GM21367 (cell line): ENCODE measurements around the gene KCNE2.
"Not testable (repeated sequence)": the region's sequence is repeated elsewhere in the genome, so short reads cannot be mapped to it uniquely, and the experiment has no call there.

Source experiments
- ATAC-seq: cut with Tn5 transposase; IDR thresholded peaks from one replicate; pipeline ENCODE4 v1.9.1; 2021; ENCODE audit not compliant: unreplicated experiment

The KCNE2 gene

DNA sequence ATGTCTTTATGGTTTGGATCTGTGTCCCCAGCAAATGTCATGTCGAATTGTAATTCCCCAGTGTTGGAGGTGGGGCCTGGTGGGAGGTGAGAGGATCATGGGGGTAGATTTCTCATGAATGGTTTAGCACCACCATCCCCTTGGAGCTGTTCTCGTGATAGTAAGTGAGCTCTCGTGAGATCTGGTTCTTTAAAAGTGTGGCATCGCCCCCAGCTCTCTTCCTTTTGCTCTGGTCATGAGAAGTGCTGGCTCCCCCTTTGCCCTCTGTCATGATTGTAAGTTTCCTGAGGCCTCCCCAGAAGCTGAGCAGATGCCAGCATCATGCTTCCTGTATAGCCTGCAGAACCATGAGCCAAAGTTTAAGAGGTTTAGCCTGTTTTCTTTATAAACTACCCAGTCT is 11.2 kb upstream of the KCNE2 start:
- ATAC-seq, result no peak

DNA sequence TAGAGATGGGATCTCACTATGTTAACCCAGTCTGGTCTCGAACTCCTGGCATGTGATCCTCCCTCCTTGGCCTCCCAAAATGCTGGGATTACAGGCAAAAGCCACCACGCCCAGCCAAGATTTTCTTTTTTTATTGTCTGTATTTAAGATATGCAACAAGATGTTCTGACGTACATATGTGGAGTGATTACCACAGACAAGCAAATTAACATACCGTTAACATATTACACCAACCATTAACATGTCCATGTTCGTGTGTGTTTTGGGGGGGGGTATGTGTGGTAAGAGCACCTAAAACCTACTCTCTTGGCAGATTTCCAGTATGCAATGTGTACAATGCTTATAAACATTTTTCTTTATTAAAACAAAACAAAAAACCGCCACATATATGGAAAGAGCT is 10.6 kb upstream of the KCNE2 start:
- no peak for ATAC-seq

DNA sequence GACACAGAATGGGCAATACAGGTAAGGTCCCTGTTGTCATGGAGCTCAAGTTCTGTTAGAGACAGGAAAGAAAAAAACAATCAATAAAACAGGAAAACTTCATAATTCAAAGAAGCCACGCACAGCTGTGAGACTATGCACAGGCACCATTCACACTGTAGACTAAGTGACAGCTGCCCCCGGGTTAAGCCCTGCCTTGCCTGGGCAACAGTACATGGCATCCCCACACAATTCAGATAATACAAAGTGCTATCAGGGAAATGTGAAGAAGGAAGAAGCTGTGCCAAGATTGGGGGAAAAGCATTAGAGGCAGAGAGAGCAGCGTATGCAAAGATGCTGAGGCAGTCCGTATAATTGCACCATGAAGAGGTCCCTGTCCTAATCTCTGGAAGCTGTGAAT is 9.0 kb upstream of the KCNE2 start:
- ATAC-seq, result no peak

DNA sequence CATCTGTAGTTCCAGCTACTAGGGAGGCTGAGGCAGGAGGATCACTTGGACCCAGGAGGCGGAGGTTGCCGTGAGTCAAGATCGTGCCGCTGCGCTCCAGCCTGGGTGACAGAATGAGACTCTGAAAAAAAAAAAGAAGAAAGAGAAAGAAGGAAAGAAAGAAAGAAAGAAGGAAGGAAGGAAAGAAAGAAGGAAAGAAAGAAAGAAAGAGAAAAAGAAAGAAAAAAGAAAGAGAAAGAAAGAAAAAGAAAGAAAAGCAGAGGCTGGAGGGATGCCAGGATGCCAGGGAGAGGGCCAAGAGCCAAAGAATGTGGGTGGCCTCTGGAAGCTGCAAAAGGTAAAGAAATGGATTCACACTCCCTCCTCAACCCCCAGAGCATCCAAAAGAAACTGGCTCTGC is 8.2 kb upstream of the KCNE2 start:
- no peak for ATAC-seq

DNA sequence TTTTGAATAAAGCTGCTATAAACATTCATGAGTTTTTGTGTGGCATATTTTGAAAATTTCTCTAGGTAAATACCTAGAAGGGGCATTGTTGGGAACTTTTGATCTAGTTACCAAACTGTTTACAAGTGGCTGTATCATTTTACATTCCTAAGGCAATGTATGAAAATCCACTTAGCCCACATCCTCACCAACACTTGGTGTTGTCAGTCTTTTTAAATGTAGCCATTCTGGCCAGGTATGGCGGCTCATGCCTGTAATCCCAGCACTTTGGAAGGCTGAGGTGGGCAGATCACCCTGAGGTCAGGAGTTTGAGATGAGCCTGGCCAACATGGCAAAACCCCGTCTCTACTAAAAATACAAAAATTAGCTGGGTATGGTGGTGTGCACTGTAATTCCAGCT is 5.9 kb upstream of the KCNE2 start:
- no peak for ATAC-seq

DNA sequence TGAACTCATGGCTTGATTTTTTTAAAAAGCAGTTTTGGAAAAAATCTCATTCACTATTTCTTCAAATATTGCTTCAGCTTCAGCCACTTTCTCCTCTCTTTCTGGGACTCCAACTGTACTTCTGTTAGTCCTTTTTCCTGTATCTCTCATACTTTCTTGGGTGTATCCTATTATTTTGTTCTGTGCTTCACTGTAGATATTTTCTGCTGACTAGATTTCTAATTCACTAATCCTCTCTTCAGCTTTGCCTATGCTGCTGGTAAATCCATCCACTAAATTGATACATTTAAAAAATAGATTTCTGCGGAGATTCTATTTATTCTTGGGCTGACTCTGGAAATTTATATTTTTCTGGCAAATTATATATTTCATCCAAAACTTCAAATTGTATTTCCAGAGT is 4.9 kb upstream of the KCNE2 start:
- no peak for ATAC-seq

DNA sequence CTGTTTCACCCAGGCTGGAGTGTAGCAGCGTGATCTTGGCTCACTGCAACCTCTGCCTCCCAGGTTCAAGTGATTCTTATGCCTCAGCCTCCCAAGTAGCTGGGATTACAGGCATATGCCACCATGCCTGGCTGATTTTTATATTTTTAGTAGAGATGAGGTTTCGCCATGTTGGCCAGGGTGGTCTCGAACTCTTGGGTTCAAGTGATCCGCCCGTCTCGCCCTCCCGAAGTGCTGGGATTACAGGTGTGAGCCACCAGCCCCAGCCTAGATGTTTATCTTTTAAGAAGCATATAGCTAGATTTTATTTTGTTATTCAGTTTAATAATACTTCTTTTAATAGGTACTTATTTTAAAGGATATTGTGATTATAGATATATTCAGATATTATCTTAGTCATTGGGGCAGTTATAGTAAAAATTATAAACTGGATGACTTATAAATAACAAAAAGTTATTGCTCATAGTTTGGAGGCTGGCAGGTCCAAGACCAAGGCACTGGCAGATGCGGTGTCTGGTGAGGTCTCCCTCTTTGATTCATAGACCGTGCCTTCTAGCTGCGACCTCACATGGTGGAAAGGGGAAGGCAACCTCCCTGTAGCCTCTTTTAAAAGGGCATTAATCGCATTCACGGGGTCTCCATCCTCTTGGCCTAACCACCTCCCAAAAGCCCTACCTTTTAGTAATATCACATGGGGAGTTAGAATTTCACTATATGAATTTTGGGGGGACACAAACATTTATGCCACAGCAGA is 3.1 kb upstream of the KCNE2 start:
- ATAC-seq, result no peak

DNA sequence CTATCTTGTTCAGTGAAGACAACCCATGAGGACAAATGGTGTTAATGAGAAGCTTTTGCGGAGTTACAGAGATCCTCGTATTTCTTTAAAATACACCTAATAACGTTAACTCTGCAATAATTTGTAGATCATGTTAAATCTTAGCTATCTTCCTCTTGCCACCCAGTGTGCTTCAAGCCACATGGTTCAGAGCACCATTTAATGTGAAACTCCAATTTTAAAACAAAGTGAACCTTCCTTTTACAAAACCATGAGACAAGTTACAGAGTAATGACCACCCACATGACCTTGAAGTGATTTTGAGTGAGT is 1.7 kb upstream of the KCNE2 start:
- no peak for ATAC-seq

DNA sequence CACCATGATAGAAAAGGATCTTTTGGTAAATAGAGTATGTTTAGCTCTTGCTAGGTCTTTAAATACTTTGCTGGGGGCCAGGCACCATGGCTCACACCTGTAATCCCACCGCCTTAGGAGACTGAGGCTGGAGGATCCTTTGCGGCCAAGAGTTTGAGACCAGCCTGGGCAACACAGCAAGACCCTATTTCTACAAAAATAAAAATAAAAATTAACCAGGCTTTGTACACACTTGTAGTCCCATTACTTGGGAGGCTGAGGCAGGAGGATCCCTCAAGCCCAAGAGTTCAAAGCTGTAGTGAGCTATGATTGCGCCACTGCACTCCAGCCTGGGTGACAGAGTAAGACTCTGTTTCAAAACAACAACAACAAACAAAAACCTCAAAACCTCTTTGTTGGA is 1.1 kb upstream of the KCNE2 start:
- no peak for ATAC-seq

DNA sequence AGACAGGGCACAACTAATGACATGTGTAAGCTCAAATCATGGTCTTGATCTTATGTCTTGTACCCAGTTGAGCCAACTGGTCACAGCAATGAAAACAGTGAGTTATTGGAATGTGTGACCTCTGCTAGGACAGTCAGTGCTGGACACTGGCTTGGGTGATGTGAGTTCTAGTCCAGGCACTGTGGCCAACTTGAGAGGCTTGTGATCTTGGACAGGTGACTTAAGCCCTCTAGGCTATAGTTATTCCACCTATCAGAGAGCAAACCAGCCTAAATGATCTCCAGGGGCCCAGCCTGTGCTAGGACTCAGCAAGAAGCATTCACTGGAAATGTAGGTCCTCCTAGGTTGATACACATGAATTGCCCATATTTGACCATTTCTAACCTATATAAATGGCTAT is 1.1 kb downstream of the KCNE2 start:
- no peak for ATAC-seq

DNA sequence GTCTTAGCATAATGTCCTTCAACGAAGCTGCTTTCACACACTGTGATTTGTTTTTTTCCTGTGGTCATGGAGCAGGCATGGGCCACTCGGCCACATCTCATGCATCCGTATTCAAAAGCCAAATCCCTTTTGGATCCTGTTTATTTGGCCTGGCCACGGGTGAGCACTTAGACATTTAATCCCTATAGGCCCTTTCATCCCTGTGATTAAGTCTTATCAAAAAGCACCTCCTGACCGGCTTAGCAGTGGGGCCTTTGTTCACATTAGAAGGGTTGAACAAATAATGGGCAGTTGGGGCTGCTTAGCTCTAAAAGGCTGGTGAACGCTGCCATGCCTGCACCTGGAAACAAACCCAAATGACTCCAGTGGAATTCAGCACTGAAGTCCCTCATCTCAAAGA is 2.0 kb downstream of the KCNE2 start:
- no peak for ATAC-seq

DNA sequence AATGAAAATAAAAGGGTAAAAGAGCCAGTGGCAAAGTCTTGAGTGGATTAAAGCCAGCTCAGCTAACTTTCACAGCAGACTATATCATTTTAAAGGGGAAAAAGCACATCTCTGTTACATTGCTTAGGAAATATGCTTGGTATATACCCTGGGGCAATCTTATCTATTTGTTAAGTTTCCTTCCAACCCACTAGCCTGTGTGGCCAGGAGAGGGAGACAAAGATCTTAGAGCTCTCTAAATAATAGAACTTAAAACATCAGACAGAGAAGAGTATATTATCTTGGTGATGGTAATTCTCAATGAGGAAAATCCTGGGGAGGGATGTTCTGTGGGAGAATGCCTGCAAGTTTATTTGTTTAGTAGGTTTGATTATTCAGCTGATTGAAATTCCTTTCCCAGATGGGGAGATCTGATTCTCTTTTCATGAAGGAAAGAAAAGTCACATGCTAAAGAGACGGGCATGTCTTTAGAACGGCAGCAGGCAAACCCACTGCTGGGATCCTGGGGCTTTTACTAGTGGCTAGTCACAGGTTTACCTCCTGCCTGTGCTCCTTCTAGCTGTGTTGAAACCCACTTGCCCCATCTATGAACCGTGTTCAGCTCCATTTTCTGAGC is 3.6 kb downstream of the KCNE2 start:
- ATAC-seq, result no peak

DNA sequence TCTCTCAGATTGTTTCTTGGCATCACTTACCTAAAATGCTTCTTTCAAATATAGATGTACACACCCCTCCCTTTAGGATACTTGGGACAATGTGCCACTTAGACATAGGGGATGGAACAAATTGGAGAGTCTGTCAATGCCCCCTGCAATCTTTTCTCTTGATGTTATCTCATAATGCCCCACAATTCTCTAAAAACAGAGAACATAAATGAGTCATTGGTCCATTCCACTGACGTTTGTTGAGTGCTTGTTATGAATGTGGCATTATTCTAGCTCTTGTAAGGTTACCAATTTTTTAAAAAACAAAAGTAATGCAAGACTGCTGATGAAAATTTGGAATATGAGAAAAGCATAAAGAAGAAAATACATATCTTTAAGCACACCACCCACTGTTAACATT is 5.9 kb downstream of the KCNE2 start:
- no peak for ATAC-seq

DNA sequence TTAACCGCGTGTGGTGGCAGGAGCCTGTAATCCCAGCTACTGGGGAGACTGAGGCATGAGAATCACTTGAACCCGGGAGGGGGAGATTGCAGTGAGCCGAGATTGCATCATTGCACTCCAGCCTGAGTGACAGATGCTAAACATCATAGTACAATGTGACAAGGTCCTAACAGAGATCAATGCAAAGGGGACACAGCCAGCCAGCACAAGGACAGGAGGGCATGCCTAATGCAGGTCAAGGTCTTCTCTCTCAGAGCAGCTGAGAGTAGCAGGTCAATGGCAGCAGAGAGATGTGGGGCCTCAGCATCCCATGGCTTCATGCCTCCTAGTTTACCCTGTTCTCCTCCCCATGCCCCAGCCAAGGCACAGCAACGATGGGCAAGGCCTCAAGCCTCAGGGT is 8.5 kb downstream of the KCNE2 start:
- no peak for ATAC-seq

DNA sequence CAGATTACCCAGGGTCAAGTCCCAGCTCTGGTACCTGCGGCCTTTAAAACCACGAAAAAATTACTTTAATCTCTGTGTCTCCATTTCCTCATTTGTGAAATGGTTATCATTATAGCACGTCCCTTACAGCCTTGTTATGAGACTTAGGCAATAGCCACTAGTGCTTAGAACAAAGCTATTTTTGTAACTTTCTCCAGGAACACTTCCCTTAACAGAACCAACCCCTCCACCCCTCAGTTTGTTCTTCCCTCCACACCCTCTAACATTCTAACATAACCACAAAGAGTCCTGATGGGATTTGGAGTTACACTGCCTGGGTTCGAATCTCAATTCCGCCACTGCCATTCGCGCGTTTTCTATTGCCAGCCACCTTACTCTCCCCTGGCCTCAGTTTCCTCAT is 10.7 kb downstream of the KCNE2 start:
- ATAC-seq, result not testable (repeated sequence)

DNA sequence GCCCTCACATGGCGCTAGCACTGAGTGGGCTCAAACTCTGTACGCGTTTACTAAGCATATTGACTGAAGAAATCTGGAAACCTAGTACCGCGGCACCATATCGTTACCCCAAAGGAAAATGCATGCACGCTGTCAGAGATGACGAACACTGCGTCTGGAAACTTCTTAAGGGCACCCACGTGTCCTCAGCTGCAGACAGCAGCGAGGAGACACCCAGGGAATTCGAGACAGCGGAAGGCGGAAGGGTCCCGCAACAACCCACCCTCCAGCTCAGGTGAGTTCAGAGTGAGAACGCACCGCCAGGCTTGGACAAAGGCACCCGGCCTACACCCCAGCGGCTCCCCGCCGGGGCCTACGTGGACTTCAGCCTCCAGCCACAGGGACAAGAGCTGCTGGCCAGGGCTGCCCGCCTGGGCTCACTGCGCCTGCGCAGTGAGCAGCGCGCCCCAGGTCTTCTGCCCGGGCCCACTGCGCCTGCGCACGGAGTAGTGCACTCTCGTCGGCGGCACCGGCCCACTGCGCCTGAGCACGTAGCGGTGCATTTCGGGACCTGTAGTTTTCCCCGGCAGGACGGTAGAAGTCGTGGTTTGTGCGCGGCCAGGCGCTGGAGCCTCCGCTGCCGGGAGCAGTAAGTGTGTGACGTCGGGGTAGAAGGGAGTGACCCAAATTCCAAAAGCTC is 11.3 kb downstream of the KCNE2 start, which contains the start of gene SMIM11:
TSS of gene SMIM11 (plus strand) at position 568 of the 679 bp plus-strand sequence. CDS start 3,998 bp downstream, outside the sequence.
- peak; percentile 86 for ATAC-seq

DNA sequence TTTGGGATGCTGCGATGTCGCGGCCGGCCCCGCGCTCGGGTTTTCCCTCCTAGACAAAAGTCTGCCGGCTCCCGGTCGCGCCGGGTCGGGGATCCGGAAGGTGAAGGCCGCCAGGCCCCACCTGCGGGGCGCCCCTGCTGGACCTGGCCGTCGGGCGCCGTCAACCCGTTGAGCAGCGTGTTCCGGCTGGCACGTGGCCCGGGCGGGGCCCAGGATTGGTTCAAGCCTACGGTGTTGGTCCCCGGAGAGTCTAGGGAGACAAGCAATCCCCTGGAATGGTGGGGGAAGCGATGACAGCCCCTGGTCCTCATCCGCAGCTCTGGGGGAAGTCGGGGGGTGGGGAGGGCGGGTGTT is 11.8 kb downstream of the KCNE2 start:
- ATAC-seq, result peak; percentile 41

DNA sequence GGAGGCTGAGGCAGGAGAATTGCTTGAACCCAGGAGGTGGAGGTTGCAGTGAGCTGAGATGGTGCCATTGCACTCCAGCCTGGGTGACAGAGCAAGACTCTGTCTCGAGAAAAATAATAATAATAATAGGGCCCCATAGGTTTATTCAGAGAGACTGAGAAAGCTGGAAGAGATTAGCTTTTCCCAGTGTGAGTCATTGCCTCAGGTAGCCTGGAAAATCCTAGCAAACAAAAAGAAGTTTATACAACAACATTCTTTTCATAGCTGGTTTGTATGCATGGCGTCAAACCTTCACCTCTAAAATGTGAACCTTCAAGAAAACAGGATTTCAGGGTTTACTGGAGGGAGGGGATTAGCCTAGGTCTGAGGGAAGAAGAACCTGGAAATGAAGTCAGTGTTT is 19.3 kb downstream of the KCNE2 start:
- ATAC-seq, result not testable (repeated sequence)

DNA sequence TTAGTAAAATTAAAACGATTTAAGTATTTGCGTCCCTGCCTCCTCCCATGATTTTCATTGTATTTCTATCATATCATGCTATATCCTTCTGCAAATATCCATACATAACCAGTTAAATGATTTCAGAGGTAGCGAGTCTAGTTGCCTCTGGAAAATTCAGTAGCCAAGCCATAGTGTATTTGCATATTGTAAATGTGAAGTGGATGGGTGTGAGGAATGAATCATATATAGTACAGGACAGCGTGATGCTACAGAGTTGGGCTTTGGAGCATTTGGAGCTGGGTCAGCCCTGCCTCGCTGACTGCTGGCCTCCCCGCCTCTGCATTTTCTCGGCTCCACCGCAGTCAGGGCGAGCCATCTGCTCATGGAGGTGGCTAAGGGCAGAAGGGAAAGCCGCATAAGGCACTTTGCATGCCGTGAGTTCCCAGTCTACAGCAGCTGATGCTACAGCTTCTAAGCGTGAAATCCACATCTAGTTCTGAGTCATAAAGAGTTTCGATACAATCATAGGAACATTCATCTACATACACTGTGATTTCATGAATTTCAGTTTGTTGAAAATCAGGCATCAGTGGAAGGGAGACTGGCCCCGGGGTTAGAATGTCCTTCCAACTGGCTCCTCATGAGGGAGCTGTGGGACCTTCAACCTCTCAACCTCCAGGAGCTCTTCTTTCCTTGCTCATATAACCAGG is 20.1 kb downstream of the KCNE2 start:
- peak; percentile 93 for ATAC-seq

DNA sequence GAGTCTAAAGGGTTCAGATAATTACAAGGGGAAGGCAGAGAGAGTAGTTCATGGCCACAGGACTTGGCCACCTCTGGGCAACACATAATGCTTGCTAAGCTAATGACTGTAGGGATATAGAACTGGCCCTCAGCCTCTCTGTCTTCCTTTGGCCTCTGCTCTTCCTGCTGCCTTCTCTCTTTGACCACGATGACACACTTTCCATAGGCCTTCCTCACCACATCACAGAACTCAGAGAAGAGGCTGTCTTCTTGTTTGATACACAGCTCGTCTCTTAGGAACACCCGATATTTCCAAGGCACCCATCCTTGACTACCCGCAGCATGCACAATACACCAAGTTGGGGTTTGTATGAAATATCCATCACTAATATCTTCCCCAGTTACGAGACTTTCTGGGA is 36.7 kb downstream of the KCNE2 start:
- ATAC-seq, result not testable (repeated sequence)

DNA sequence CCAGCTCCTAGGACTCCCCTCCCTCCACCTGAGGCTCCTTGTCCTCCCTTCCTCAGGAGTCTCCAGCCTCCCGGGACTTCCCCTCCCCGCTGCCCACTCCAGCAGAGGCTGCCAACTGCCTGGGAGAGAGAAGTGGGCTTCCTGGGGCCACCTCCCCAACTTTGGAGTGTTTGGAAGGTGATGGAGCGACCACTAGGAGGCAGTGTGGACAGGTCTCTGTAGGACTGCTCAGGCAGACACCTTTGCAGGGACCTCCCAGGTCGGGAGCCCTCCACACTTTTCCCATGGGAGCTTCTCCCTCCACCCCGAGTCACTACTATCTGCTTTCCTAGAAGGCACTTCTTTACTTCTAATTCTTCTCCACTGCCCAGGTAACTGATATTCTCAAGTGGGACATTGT is 40.9 kb downstream of the KCNE2 start:
- ATAC-seq, result not testable (repeated sequence)

DNA sequence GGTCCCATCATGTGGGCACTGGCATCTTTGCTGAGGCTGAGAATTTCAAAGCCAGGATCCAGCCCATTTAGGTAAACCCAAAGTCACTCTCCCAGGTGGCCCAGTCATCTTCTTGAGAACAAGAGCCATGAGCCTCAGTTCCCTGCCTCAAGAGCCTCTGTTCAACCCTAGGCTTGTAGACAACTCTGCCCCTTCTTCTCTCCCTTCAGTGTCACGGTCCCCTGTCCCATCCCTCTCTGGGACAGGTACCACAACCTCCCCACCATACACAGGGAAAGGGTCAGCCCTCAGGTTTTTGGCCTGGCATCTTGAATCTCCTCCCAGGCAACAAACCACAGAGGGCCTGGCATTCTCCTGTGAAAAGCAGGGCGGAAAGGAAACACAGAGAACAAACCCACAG is 41.9 kb downstream of the KCNE2 start:
- not testable (repeated sequence) for ATAC-seq
